ENCODE results near the gene DLX1. TPM values are rescaled to one million over a fixed set of nuclear protein-coding genes. Genes with fewer than 3 reads are reported as not detected.

Gene DLX1
- total and polyA plus RNA-seq, 9 of the 15 experiments (the other 6 are each of a cell fraction or from before 2014, with no cell fraction given), result 1.9 to 26.2 (median 9.6) TPM

DNA sequence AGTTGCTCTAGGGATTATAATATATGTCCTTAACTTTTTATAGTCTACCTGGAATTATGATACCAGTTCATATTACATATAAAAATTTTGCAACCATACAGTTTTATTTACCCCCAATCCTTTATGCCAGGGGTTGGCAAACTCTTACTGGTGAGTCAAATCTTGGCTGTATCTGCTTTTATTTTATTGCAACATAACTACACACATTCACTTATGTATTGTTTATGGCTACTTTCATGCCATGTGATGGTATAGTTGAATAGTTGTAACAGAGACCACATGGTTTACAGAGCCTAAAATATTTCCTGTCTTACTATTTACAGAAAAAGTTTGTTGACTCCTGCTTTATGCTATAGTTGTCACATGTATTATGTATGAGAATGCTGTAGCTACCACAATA, 43.2 kb downstream of the DLX1 start:
- ChIA-PET CTCF (ENCODE audit: low intra/inter-chr PET ratio) (no interaction called here), POLR2A (no interaction called here)
- H3K36me3 ChIP-seq (ENCODE audit: control insufficient read depth, insufficient read depth, low read length), result no peaks in the 10 kb centered on the region
- intact Hi-C loops (cut with micrococcal nuclease), result loop anchor here (5.0 kb wide), 3 partner anchors 426 to 551 kb away; no protein-coding TSS in a partner anchor
- H3K27ac ChIP-seq (ENCODE audit: extremely low read depth, low read depth, low read length), result no peak overlapping the region
- ATAC-seq (no peak), DNase-seq (ENCODE audit: extremely low read depth in 1 of 4, low spot score in 3 of 4) (no peak), FAIRE-seq (no peak)
- no TSS peak for BruUV-seq (replicated peaks)
- in situ Hi-C loops (cut with MboI), result no loop called here
- H3K9me1 ChIP-seq (ENCODE audit: control insufficient read depth, insufficient read depth, low read length), result no peaks in the 10 kb centered on the region
- H3K4me3 ChIP-seq, result no peak overlapping the region
- peaks cover 2 to 5% of the 10 kb centered on the region in 2 experiments; a peak in 1 of 5 replicates for H3K27me3 ChIP-seq (ENCODE audit: control insufficient read depth in 2 of 2, insufficient read depth in 2 of 2, low read length in 2 of 2)
- no peak overlapping the region for H2AFZ ChIP-seq (ENCODE audit: low read depth, low read length)
- no peak overlapping the region for H3K4me2 ChIP-seq (ENCODE audit: insufficient read depth, low read length)
- no peak overlapping the region for H3K9ac ChIP-seq (ENCODE audit: insufficient read depth in 1 of 2, low read depth in 2 of 2, low read length in 2 of 2)
- no peaks in the 10 kb centered on the region for H3K4me1 ChIP-seq (replicated peaks in 1 of 2; ENCODE audit: control insufficient read depth in 2 of 2, insufficient read depth in 2 of 2, low read length in 2 of 2)
- H3K79me2 ChIP-seq (ENCODE audit: control insufficient read depth, insufficient read depth, low read length), result no peaks in the 10 kb centered on the region
- H3K9me3 ChIP-seq (replicated peaks; ENCODE audit: control insufficient read depth, insufficient read depth, low read depth, low read length), result no peaks in the 10 kb centered on the region
- no peaks in the 10 kb centered on the region for H4K20me1 ChIP-seq (replicated peaks; ENCODE audit: control insufficient read depth, insufficient read depth, low read length)
- TF ChIP-seq PURB (CRISPR knock-in tag; IDR thresholded peaks at IDR 0.05; ENCODE audit: low read depth) (no peak), SP1 (CRISPR knock-in tag; IDR thresholded peaks at IDR 0.05) (no peak), TCF3 (CRISPR knock-in tag; IDR thresholded peaks at IDR 0.05) (no peak), XRCC5 (IDR thresholded peaks at IDR 0.05; ENCODE audit: low read depth, low read length) (no peak), NBN (IDR thresholded peaks at IDR 0.05; ENCODE audit: low read depth) (no peak), HNRNPK (IDR thresholded peaks at IDR 0.05; ENCODE audit: low read depth, low read length, poor library complexity, severe bottlenecking) (no peak), CREB1 (IDR thresholded peaks at IDR 0.05) (no peak), CREB1 (CRISPR knock-in tag; IDR thresholded peaks at IDR 0.05) (no peak)
- TF ChIP-seq, protein P1, sequence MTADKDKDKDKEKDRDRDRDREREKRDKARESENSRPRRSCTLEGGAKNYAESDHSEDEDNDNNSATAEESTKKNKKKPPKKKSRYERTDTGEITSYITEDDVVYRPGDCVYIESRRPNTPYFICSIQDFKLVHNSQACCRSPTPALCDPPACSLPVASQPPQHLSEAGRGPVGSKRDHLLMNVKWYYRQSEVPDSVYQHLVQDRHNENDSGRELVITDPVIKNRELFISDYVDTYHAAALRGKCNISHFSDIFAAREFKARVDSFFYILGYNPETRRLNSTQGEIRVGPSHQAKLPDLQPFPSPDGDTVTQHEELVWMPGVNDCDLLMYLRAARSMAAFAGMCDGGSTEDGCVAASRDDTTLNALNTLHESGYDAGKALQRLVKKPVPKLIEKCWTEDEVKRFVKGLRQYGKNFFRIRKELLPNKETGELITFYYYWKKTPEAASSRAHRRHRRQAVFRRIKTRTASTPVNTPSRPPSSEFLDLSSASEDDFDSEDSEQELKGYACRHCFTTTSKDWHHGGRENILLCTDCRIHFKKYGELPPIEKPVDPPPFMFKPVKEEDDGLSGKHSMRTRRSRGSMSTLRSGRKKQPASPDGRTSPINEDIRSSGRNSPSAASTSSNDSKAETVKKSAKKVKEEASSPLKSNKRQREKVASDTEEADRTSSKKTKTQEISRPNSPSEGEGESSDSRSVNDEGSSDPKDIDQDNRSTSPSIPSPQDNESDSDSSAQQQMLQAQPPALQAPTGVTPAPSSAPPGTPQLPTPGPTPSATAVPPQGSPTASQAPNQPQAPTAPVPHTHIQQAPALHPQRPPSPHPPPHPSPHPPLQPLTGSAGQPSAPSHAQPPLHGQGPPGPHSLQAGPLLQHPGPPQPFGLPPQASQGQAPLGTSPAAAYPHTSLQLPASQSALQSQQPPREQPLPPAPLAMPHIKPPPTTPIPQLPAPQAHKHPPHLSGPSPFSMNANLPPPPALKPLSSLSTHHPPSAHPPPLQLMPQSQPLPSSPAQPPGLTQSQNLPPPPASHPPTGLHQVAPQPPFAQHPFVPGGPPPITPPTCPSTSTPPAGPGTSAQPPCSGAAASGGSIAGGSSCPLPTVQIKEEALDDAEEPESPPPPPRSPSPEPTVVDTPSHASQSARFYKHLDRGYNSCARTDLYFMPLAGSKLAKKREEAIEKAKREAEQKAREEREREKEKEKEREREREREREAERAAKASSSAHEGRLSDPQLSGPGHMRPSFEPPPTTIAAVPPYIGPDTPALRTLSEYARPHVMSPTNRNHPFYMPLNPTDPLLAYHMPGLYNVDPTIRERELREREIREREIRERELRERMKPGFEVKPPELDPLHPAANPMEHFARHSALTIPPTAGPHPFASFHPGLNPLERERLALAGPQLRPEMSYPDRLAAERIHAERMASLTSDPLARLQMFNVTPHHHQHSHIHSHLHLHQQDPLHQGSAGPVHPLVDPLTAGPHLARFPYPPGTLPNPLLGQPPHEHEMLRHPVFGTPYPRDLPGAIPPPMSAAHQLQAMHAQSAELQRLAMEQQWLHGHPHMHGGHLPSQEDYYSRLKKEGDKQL (CRISPR knock-in tag; IDR thresholded peaks at IDR 0.05; ENCODE audit: borderline replicate concordance), result no peak
- TF ChIP-seq, protein P2, sequence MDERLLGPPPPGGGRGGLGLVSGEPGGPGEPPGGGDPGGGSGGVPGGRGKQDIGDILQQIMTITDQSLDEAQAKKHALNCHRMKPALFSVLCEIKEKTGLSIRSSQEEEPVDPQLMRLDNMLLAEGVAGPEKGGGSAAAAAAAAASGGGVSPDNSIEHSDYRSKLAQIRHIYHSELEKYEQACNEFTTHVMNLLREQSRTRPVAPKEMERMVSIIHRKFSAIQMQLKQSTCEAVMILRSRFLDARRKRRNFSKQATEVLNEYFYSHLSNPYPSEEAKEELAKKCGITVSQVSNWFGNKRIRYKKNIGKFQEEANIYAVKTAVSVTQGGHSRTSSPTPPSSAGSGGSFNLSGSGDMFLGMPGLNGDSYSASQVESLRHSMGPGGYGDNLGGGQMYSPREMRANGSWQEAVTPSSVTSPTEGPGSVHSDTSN (CRISPR knock-in tag; IDR thresholded peaks at IDR 0.05; ENCODE audit: low read depth), result no peak
- TF ChIP-seq, protein P2 (tag; conservative IDR thresholded peaks at IDR 0.05; ENCODE audit: low read depth), result no peak
- TF ChIP-seq, protein P3, sequence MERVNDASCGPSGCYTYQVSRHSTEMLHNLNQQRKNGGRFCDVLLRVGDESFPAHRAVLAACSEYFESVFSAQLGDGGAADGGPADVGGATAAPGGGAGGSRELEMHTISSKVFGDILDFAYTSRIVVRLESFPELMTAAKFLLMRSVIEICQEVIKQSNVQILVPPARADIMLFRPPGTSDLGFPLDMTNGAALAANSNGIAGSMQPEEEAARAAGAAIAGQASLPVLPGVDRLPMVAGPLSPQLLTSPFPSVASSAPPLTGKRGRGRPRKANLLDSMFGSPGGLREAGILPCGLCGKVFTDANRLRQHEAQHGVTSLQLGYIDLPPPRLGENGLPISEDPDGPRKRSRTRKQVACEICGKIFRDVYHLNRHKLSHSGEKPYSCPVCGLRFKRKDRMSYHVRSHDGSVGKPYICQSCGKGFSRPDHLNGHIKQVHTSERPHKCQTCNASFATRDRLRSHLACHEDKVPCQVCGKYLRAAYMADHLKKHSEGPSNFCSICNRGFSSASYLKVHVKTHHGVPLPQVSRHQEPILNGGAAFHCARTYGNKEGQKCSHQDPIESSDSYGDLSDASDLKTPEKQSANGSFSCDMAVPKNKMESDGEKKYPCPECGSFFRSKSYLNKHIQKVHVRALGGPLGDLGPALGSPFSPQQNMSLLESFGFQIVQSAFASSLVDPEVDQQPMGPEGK (CRISPR knock-in tag; IDR thresholded peaks at IDR 0.05; ENCODE audit: borderline replicate concordance), result no peak

All from K562 (cell line).